A549 (cell line): ENCODE results near the gene TSSK3. TPM values are rescaled to one million over a fixed set of nuclear protein-coding genes. Genes with fewer than 3 reads are reported as not detected.
A peak's percentile ranks its signal among the peaks of the same experiment; 100 is the strongest.

Source experiments
- ATAC-seq, 2 experiments: fragments of 200-7000 bp in 1 of 2; fragments of >200 bp in 1 of 2; cut with Nextera tagmentation in 1 of 2; cut with Tn5 transposase in 1 of 2; 3 replicates each; pipeline versions ENCODE4 v1.8.0 to v1.9.1; 2018 to 2020; ENCODE audit warnings: mild to moderate bottlenecking in 1 of 2, moderate library complexity in 1 of 2
- CTCF ChIA-PET: fragments of 300-600 bp; sonication (Branson Sonifier 250); formaldehyde crosslinking; extraction: SDS; loops from one replicate; lab custom pipeline; 2021; ENCODE audit warnings: antibody characterized with exemption, inconsistent platforms; lab: Yijun Ruan, JAX
- POLR2A ChIA-PET: fragments of 350-600 bp; formaldehyde crosslinking; extraction: SDS; loops from one replicate; lab custom pipeline; 2021; ENCODE audit warnings: antibody characterized with exemption, inconsistent platforms; lab: Yijun Ruan, JAX
- DNase-seq, 2 experiments: peaks; one replicate each; pipeline versions ENCODE4 v3.0.0 to v3.0.0-alpha.2; 2011 to 2016; ENCODE audit warnings: low read depth in 1 of 2, low spot score in 1 of 2
- FAIRE-seq: peaks from 2 replicates; lab custom pipeline; 2011; peaks lifted over from hg19 to GRCh38; lab: Jason Lieb, UNC
- H3K27ac ChIP-seq, 2 experiments: fragments of >200 bp; sonication (Bioruptor Twin); formaldehyde crosslinking; 3 replicates each; pipeline ENCODE4 v1.5.1; 2016 to 2017
- H3K4me1 ChIP-seq: fragments of >200 bp; sonication (Bioruptor Twin); formaldehyde crosslinking; 3 replicates; pipeline ENCODE4 v1.6.1; 2016
- H3K4me2 ChIP-seq: fragments of >200 bp; sonication (Bioruptor Twin); formaldehyde crosslinking; 3 replicates; pipeline ENCODE4 v1.6.1; 2016
- H3K4me3 ChIP-seq: fragments of >200 bp; sonication (Bioruptor Twin); formaldehyde crosslinking; 3 replicates; pipeline ENCODE4 v1.5.1; 2016
- H3K9me3 ChIP-seq: fragments of >200 bp; sonication (Bioruptor Twin); formaldehyde crosslinking; 3 replicates; pipeline ENCODE4 v1.6.1; 2016
- CBX2 ChIP-seq: fragments of 200-600 bp; sonication (generic); IDR thresholded peaks from 2 replicates; pipeline ENCODE4 v1.6.1; 2016; ENCODE audit warnings: low read depth, mild to moderate bottlenecking, borderline replicate concordance
- CBX8 ChIP-seq: fragments of 200-600 bp; sonication (generic); IDR thresholded peaks from 2 replicates; pipeline ENCODE4 v1.6.1; 2016
- CEBPB ChIP-seq, 2 experiments: fragments of >200 bp in 1 of 2; sonication (Bioruptor Twin) in 1 of 2; formaldehyde crosslinking in 1 of 2; IDR thresholded peaks; 2 replicates each; pipeline ENCODE4 v1.6.1; 2012 to 2016
- EHMT2 ChIP-seq: fragments of 200-600 bp; sonication (generic); IDR thresholded peaks from 2 replicates; pipeline ENCODE4 v1.6.1; 2016; ENCODE audit warnings: antibody characterized with exemption, low read depth, mild to moderate bottlenecking, moderate library complexity
- ESRRA ChIP-seq: fragments of 150-350 bp; IDR thresholded peaks from 2 replicates; pipeline ENCODE4 v1.6.1; 2014; ENCODE audit warnings: mild to moderate bottlenecking, low read length, borderline replicate concordance
- FOSB ChIP-seq: fragments of 250-450 bp; sonication (Bioruptor Pico); IDR thresholded peaks from 2 replicates; pipeline ENCODE4 v1.5.0; 2020; ENCODE audit warnings: mild to moderate bottlenecking, moderate library complexity
- FOSL2 ChIP-seq, 2 experiments: fragments of 450-650 bp in 1 of 2; fragments of >200 bp in 1 of 2; sonication (Bioruptor Twin) in 1 of 2; formaldehyde crosslinking; IDR thresholded peaks; 2 replicates each; pipeline versions ENCODE4 v1.5.0 to v1.6.1; 2016 to 2020; ENCODE audit warnings: mild to moderate bottlenecking in 1 of 2, moderate library complexity in 1 of 2
- HEYL ChIP-seq: fragments of 250-450 bp; sonication (Bioruptor Pico); IDR thresholded peaks from 2 replicates; pipeline ENCODE4 v1.8.0; 2021; ENCODE audit warnings: mild to moderate bottlenecking, moderate library complexity
- KDM1A ChIP-seq: fragments of 200-600 bp; sonication (generic); IDR thresholded peaks from 2 replicates; pipeline ENCODE4 v1.6.1; 2016; ENCODE audit warnings: low read depth, mild to moderate bottlenecking
- MAFK ChIP-seq: fragments of 450-650 bp; IDR thresholded peaks from 2 replicates; pipeline ENCODE4 v1.6.1; 2014; ENCODE audit not compliant: partially characterized antibody
- MAZ ChIP-seq: fragments of 150-350 bp; IDR thresholded peaks from 2 replicates; pipeline ENCODE4 v1.6.1; 2014; ENCODE audit warnings: antibody characterized with exemption, low read depth, low read length, borderline replicate concordance
- MYC ChIP-seq: IDR thresholded peaks from 2 replicates; pipeline ENCODE4 v1.6.1; 2012; ENCODE audit warnings: mild to moderate bottlenecking, inconsistent platforms, low read length, improper control_type of control experiment, borderline replicate concordance
- NFE2L2 ChIP-seq: fragments of 150-350 bp; conservative IDR thresholded peaks from 2 replicates; pipeline ENCODE4 v1.6.1; 2014; ENCODE audit warnings: low read length
- NPAS2 ChIP-seq: fragments of 250-450 bp; sonication (Bioruptor Pico); IDR thresholded peaks from 2 replicates; pipeline ENCODE4 v1.8.0; 2022; ENCODE audit warnings: mild to moderate bottlenecking, moderate library complexity, borderline replicate concordance
- RAD21 ChIP-seq, 2 experiments: fragments of >200 bp in 1 of 2; sonication (Bioruptor Twin) in 1 of 2; formaldehyde crosslinking in 1 of 2; IDR thresholded peaks in 1 of 2; conservative IDR thresholded peaks in 1 of 2; 2 replicates in 1 of 2; 3 replicates in 1 of 2; pipeline ENCODE4 v1.6.1; 2012 to 2018; ENCODE audit warnings: inconsistent platforms in 1 of 2
- RARB ChIP-seq: fragments of 250-450 bp; sonication (Bioruptor Pico); IDR thresholded peaks from 2 replicates; pipeline ENCODE4 v1.8.0; 2021; ENCODE audit warnings: mild to moderate bottlenecking, moderate library complexity
- RNF2 ChIP-seq: fragments of 200-600 bp; sonication (generic); IDR thresholded peaks from 2 replicates; pipeline ENCODE4 v1.6.1; 2016; ENCODE audit warnings: low read depth, mild to moderate bottlenecking, antibody characterized with exemption, moderate library complexity, borderline replicate concordance
- SMC3 ChIP-seq: fragments of >200 bp; sonication (Bioruptor Twin); formaldehyde crosslinking; IDR thresholded peaks from 3 replicates; pipeline ENCODE4 v1.6.1; 2018; ENCODE audit warnings: inconsistent platforms
- TFCP2L1 ChIP-seq: fragments of 250-450 bp; sonication (Bioruptor Pico); IDR thresholded peaks from 2 replicates; pipeline ENCODE4 v1.5.0; 2021; ENCODE audit warnings: mild to moderate bottlenecking
- TP53 ChIP-seq: fragments of 250-450 bp; sonication (Bioruptor Pico); IDR thresholded peaks from 2 replicates; pipeline ENCODE4 v1.5.0; 2021; ENCODE audit warnings: mild to moderate bottlenecking, moderate library complexity
- ZC3H11A ChIP-seq: fragments of 450-650 bp; IDR thresholded peaks from 2 replicates; pipeline ENCODE4 v1.6.1; 2014; ENCODE audit warnings: antibody characterized with exemption, mild to moderate bottlenecking
- ZFP36 ChIP-seq: fragments of 450-650 bp; IDR thresholded peaks from 2 replicates; pipeline ENCODE4 v1.6.1; 2014; ENCODE audit warnings: borderline replicate concordance; ENCODE audit not compliant: partially characterized antibody
- ZSCAN20 ChIP-seq: fragments of 250-450 bp; sonication (Bioruptor Pico); IDR thresholded peaks from 2 replicates; pipeline ENCODE4 v1.8.0; 2022; ENCODE audit warnings: mild to moderate bottlenecking, moderate library complexity
- WGBS: methylation state at CpG from one replicate; pipeline ENCODE4 v1.1.6; 2017; ENCODE audit errors: missing lambda C conversion rate; 5-methylcytosine and 5-hydroxymethylcytosine counted together
- polyA plus RNA-seq, 4 experiments: library from polyadenylated mRNA; depleted of rRNA in 3 of 4; stranded (reverse); fragments of >200 nt; fragmentation: RNase III in 1 of 4; extraction: RNeasy Plus Mini Kit Qiagen cat#74134 plus additional on column Dnase treatment in 1 of 4; gene quantifications; 2 replicates in 3 of 4; 3 replicates in 1 of 4; pipeline ENCODE4 v1.2.3, GENCODE V29; 2011 to 2017
- TF ChIP-seq, protein P1 (sequence below): IDR thresholded peaks from 2 replicates; pipeline ENCODE4 v1.6.1; 2012; ENCODE audit warnings: low read depth, borderline replicate concordance
- TF ChIP-seq, protein P2 (sequence below): IDR thresholded peaks from 2 replicates; pipeline ENCODE4 v1.6.1; 2012
- TF ChIP-seq, protein P3 (sequence below): fragments of 150-350 bp; IDR thresholded peaks from 2 replicates; pipeline ENCODE4 v1.6.1; 2014; ENCODE audit warnings: low read depth, mild to moderate bottlenecking, low read length
- TF ChIP-seq, protein P4 (sequence below): fragments of 250-450 bp; sonication (Bioruptor Pico); IDR thresholded peaks from 2 replicates; pipeline ENCODE4 v1.5.0; 2020; ENCODE audit warnings: low read depth, mild to moderate bottlenecking, moderate library complexity
- TF ChIP-seq, protein P5 (sequence below): fragments of 450-650 bp; IDR thresholded peaks from 2 replicates; pipeline ENCODE4 v1.6.1; 2014; ENCODE audit warnings: antibody characterized with exemption
- TF ChIP-seq, protein P6 (sequence below): fragments of >200 bp; sonication (Bioruptor Twin); formaldehyde crosslinking; IDR thresholded peaks from 3 replicates; pipeline ENCODE4 v1.5.1; 2016
- TF ChIP-seq, protein P7 (sequence below): fragments of 200-600 bp; sonication (generic); IDR thresholded peaks from 2 replicates; pipeline ENCODE4 v1.6.1; 2016; ENCODE audit warnings: antibody characterized with exemption, mild to moderate bottlenecking, moderate library complexity

The TSSK3 gene
- polyA plus RNA-seq, 2 of the 4 experiments (the other 2 are of a cell fraction): 0.31 to 0.37 TPM

DNA sequence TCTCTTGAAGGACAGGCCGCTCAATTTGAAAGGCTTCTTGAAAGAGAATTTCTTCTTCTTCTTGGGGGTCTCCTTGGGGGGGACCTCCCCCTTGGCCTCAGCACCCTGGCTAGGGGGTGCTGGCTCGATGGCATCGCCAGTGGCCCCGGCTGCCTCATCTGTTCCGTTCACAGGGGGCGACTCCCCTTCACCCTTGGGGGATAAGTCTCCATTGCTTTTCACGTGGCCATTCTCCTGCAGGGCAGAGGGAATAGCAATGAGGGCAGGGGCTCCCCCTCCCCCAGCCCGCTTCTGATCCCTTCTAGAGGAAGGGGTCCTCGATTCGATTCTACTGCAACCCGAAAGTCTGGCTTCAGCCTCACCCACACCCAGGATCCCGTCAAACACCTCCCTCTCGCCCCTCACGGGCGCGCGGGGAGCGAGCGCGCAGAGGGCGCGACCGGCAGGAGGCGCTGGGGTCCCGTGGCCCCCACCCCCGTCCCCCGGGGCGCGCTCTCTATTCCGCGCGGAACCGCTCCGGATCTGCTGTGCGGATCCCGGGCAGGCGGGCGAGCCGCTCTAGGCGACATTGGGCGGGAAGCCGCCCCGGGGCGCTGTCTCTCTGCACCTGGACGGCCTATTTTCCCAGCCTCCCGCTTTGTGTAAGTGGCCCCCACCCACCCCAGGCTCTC, 27.3 kb upstream of the TSSK3 start:
- DNase-seq (peak; percentile 26 to 30), ATAC-seq (peak; percentile 30 to 65; a peak in 4 of 6 replicates), FAIRE-seq (no peak)
- H3K4me3 ChIP-seq: peak overlapping the region; percentile 100
- H3K4me2 ChIP-seq: peak overlapping the region; percentile 96
- H3K27ac ChIP-seq: peak overlapping the region; percentile 96 to 98
- H3K4me1 ChIP-seq: peaks cover 33% of the 10 kb centered on the region
- 0% methylated on average over 7 of the region's 46 CpGs for WGBS
- POLR2A ChIA-PET: interaction anchor here (0.7 to 2.1 kb wide), 6 partner anchors 13 to 190 kb away, joined by 3 to 20 read pairs (median 8); partner anchors contain the start of gene BSDC1
- CTCF ChIA-PET: interaction anchor here (0.6 to 1.4 kb wide), 10 partner anchors 11 to 251 kb away, joined by 3 to 5 read pairs (median 3); no protein-coding TSS in a partner anchor
- no peaks in the 10 kb centered on the region for H3K9me3 ChIP-seq
- TF ChIP-seq ZSCAN20 (CRISPR knock-in tag) (no peak), FOSB (CRISPR knock-in tag) (no peak), TP53 (no peak), ZC3H11A (no peak), FOSL2 (IDR thresholded peaks at IDR 0.05) (no peak), FOSL2 (CRISPR knock-in tag; IDR thresholded peaks at IDR 0.05) (no peak), RARB (CRISPR knock-in tag) (no peak), NPAS2 (CRISPR knock-in tag) (no peak), CBX2 (no peak), MAFK (no peak), EHMT2 (no peak), NFE2L2 (no peak), RNF2 (no peak), RAD21 (conservative IDR thresholded peaks at IDR 0.05 in 1 of 2, IDR thresholded peaks at IDR 0.05 in 1 of 2) (peak in 1 of 2 experiments; percentile 45; a peak in 2 of 5 replicates), ESRRA (no peak), HEYL (CRISPR knock-in tag) (no peak), SMC3 (peak; percentile 54), MAZ (no peak), KDM1A (no peak), MYC (no peak), CBX8 (no peak), TFCP2L1 (CRISPR knock-in tag) (no peak), CEBPB (IDR thresholded peaks at IDR 0.05) (no peak), ZFP36 (no peak)
- TF ChIP-seq, protein P1, sequence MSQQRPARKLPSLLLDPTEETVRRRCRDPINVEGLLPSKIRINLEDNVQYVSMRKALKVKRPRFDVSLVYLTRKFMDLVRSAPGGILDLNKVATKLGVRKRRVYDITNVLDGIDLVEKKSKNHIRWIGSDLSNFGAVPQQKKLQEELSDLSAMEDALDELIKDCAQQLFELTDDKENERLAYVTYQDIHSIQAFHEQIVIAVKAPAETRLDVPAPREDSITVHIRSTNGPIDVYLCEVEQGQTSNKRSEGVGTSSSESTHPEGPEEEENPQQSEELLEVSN: no peak
- TF ChIP-seq, protein P2, sequence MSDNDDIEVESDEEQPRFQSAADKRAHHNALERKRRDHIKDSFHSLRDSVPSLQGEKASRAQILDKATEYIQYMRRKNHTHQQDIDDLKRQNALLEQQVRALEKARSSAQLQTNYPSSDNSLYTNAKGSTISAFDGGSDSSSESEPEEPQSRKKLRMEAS: 0 out of 2 replicates have a peak, but pooled peaks have one; percentile 11
- TF ChIP-seq, protein P3, sequence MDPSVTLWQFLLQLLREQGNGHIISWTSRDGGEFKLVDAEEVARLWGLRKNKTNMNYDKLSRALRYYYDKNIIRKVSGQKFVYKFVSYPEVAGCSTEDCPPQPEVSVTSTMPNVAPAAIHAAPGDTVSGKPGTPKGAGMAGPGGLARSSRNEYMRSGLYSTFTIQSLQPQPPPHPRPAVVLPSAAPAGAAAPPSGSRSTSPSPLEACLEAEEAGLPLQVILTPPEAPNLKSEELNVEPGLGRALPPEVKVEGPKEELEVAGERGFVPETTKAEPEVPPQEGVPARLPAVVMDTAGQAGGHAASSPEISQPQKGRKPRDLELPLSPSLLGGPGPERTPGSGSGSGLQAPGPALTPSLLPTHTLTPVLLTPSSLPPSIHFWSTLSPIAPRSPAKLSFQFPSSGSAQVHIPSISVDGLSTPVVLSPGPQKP: no peak
- TF ChIP-seq, protein P4, sequence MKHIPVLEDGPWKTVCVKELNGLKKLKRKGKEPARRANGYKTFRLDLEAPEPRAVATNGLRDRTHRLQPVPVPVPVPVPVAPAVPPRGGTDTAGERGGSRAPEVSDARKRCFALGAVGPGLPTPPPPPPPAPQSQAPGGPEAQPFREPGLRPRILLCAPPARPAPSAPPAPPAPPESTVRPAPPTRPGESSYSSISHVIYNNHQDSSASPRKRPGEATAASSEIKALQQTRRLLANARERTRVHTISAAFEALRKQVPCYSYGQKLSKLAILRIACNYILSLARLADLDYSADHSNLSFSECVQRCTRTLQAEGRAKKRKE (CRISPR knock-in tag): no peak
- TF ChIP-seq, protein P5, sequence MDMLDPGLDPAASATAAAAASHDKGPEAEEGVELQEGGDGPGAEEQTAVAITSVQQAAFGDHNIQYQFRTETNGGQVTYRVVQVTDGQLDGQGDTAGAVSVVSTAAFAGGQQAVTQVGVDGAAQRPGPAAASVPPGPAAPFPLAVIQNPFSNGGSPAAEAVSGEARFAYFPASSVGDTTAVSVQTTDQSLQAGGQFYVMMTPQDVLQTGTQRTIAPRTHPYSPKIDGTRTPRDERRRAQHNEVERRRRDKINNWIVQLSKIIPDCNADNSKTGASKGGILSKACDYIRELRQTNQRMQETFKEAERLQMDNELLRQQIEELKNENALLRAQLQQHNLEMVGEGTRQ: no peak
- TF ChIP-seq, protein P6, sequence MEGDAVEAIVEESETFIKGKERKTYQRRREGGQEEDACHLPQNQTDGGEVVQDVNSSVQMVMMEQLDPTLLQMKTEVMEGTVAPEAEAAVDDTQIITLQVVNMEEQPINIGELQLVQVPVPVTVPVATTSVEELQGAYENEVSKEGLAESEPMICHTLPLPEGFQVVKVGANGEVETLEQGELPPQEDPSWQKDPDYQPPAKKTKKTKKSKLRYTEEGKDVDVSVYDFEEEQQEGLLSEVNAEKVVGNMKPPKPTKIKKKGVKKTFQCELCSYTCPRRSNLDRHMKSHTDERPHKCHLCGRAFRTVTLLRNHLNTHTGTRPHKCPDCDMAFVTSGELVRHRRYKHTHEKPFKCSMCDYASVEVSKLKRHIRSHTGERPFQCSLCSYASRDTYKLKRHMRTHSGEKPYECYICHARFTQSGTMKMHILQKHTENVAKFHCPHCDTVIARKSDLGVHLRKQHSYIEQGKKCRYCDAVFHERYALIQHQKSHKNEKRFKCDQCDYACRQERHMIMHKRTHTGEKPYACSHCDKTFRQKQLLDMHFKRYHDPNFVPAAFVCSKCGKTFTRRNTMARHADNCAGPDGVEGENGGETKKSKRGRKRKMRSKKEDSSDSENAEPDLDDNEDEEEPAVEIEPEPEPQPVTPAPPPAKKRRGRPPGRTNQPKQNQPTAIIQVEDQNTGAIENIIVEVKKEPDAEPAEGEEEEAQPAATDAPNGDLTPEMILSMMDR: peak; percentile 61
- TF ChIP-seq, protein P7, sequence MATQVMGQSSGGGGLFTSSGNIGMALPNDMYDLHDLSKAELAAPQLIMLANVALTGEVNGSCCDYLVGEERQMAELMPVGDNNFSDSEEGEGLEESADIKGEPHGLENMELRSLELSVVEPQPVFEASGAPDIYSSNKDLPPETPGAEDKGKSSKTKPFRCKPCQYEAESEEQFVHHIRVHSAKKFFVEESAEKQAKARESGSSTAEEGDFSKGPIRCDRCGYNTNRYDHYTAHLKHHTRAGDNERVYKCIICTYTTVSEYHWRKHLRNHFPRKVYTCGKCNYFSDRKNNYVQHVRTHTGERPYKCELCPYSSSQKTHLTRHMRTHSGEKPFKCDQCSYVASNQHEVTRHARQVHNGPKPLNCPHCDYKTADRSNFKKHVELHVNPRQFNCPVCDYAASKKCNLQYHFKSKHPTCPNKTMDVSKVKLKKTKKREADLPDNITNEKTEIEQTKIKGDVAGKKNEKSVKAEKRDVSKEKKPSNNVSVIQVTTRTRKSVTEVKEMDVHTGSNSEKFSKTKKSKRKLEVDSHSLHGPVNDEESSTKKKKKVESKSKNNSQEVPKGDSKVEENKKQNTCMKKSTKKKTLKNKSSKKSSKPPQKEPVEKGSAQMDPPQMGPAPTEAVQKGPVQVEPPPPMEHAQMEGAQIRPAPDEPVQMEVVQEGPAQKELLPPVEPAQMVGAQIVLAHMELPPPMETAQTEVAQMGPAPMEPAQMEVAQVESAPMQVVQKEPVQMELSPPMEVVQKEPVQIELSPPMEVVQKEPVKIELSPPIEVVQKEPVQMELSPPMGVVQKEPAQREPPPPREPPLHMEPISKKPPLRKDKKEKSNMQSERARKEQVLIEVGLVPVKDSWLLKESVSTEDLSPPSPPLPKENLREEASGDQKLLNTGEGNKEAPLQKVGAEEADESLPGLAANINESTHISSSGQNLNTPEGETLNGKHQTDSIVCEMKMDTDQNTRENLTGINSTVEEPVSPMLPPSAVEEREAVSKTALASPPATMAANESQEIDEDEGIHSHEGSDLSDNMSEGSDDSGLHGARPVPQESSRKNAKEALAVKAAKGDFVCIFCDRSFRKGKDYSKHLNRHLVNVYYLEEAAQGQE: 0 out of 2 replicates have a peak, but pooled peaks have one; percentile 13
